ENCODE results near the gene TMEM143. TPM values are rescaled to one million over a fixed set of nuclear protein-coding genes. Genes with fewer than 3 reads are reported as not detected.

TMEM143 gene
- total RNA-seq, 1 donor from 2014 or later, result 25.3 TPM

DNA sequence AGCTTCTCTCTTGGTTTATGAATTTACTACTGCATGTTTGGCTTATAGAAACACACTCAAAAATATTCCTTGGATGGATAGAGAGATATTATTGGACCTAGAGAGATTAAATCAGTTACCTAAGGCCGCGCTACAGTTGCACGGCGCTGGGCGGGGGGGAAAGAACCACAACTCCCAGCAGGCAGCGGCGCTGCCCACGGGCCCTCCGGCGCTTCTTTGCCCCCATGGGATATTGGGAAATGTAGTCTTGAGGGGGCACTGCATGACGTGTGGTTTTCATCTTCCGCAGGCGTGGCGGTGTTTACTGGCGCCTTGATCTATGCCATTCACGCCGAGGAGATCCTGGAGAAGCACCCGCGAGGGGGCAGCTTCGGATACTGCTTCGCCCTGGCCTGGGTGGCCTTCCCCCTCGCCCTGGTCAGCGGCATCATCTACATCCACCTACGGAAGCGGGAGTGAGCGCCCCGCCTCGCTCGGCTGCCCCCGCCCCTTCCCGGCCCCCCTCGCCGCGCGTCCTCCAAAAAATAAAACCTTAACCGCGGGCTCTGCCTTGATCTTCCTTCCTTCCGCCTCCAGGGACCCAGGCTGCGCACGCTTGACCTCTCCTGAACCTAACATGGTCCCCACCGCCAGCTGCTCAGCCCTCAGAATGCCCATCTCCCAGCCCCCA lies 33.6 kb downstream of the TMEM143 start:
- no peak for TF ChIP-seq CTCF (IDR thresholded peaks at IDR 0.05)
- no peaks in the 10 kb centered on the region for H3K27me3 ChIP-seq
- H3K4me1 ChIP-seq, result peaks cover 0 to 22% of the 10 kb centered on the region in 2 donors
- peak in 1 of 2 donors; percentile 71 for DNase-seq (ENCODE audit: low spot score in 2 of 2)
- H3K36me3 ChIP-seq, result peaks cover 11 to 19% of the 10 kb centered on the region in 2 donors
- H3K4me3 ChIP-seq, result peak overlapping the region; percentile 34 to 35
- peak overlapping the region; percentile 31 to 51 for H3K27ac ChIP-seq
- H3K9me3 ChIP-seq, result no peaks in the 10 kb centered on the region
- intact Hi-C loops (cut with DNase I), result no loop called here

- no peak for DNase-seq (ENCODE audit: low spot score in 2 of 2)
- Histone ChIP-seq H3K27ac (peak overlapping the region in 1 of 2 donors; percentile 21), H3K9me3 (no peaks in the 10 kb centered on the region), H3K36me3 (peaks cover 11 to 19% of the 10 kb centered on the region in 2 donors), H3K4me1 (peaks cover 0 to 28% of the 10 kb centered on the region in 2 donors), H3K4me3 (no peak overlapping the region), H3K27me3 (no peaks in the 10 kb centered on the region)
- no peak for TF ChIP-seq CTCF (IDR thresholded peaks at IDR 0.05)
- intact Hi-C loops (cut with DNase I), result no loop called here
These were observed 34.4 kb downstream of the TMEM143 start for GRCh38 chr19:48329167-48329891.

- no peak for TF ChIP-seq CTCF (IDR thresholded peaks at IDR 0.05)
- intact Hi-C loops (cut with DNase I), result no loop called here
- Histone ChIP-seq H3K4me3 (peak within 1 kb of the TSS; percentile 69 to 84), H3K27ac (peak within 1 kb of the TSS; percentile 90 to 96), H3K27me3 (no peaks in the 10 kb centered on the region), H3K4me1 (peaks cover 0 to 32% of the 10 kb centered on the region in 2 donors), H3K9me3 (no peaks in the 10 kb centered on the region), H3K36me3 (peaks cover 5 to 15% of the 10 kb centered on the region in 2 donors)
- peak; percentile 58 to 92 for DNase-seq (ENCODE audit: low spot score in 2 of 2)
These were observed 38.4 kb downstream of the TMEM143 start, which contains the start of gene EMP3 for GRCh38 chr19:48325265-48325910. Gene EMP3, plus strand, starts transcription at chr19:48325552. Its CDS starts 1,293 bp downstream, at chr19:48326845.

- Histone ChIP-seq H3K4me1 (peaks cover 0 to 31% of the 10 kb centered on the region in 2 donors), H3K36me3 (no peaks in the 10 kb centered on the region), H3K4me3 (peak overlapping the region; percentile 55 to 79), H3K27ac (peak overlapping the region; percentile 97 to 99), H3K27me3 (no peaks in the 10 kb centered on the region), H3K9me3 (no peaks in the 10 kb centered on the region)
- peak; percentile 94 to 99 for DNase-seq (ENCODE audit: low spot score in 2 of 2)
- intact Hi-C loops (cut with DNase I), result loop anchor here (1.0 to 2.0 kb wide), 4 partner anchors 11 to 147 kb away; partner anchors contain the start of genes CYTH2, KDELR1 and TMEM143
- TF ChIP-seq CTCF (IDR thresholded peaks at IDR 0.05), result no peak
These were observed 41.8 kb downstream of the TMEM143 start for GRCh38 chr19:48321622-48322591.

GRCh38 chr19:48321372-48321621 lies 42.4 kb downstream of the TMEM143 start:
- Histone ChIP-seq H3K27me3 (no peaks in the 10 kb centered on the region), H3K36me3 (no peaks in the 10 kb centered on the region), H3K4me1 (peaks cover 0 to 25% of the 10 kb centered on the region in 2 donors), H3K27ac (peak overlapping the region; percentile 97 to 99), H3K9me3 (no peaks in the 10 kb centered on the region), H3K4me3 (peak overlapping the region; percentile 55 to 79)
- DNase-seq (ENCODE audit: low spot score in 2 of 2), result peak; percentile 95 to 98
- intact Hi-C loops (cut with DNase I), result loop anchor here (1.0 to 2.0 kb wide), 4 partner anchors 12 to 148 kb away; partner anchors contain the start of genes CYTH2, KDELR1 and TMEM143
- TF ChIP-seq CTCF (IDR thresholded peaks at IDR 0.05), result no peak
